ENCODE measurements around the gene GAREM2. TPM values are rescaled to one million over a fixed set of nuclear protein-coding genes. Genes with fewer than 3 reads are reported as not detected.

The GAREM2 gene
- total RNA-seq, 2 experiments from 2014 or later: not detected

GRCh38 chr2:26195040-26195984, 22.4 kb downstream of the GAREM2 start:
- H4K20me1 ChIP-seq (ENCODE audit: insufficient read depth, low read length): no peaks in the 10 kb centered on the region
- H3K36me3 ChIP-seq (ENCODE audit: insufficient read depth, low read length): peaks cover 98% of the 10 kb centered on the region
- peaks cover 11% of the 10 kb centered on the region for H3K4me1 ChIP-seq (ENCODE audit: insufficient read depth, low read length, poor library complexity, severe bottlenecking)
- BruUV-seq (replicated peaks): no TSS peak
- ChIA-PET CTCF (ENCODE audit: unreplicated experiment) (no interaction called here), POLR2A (interaction anchor here (0.6 kb wide), 2 partner anchors 32 to 44 kb away, joined by 3 to 5 read pairs; no protein-coding TSS in a partner anchor)
- H3K27ac ChIP-seq (ENCODE audit: low read depth, low read length, poor library complexity, severe bottlenecking): no peak overlapping the region
- no peak overlapping the region for H3K4me3 ChIP-seq (ENCODE audit: low read depth, low read length, poor library complexity, severe bottlenecking)
- TF ChIP-seq CTCF (conservative IDR thresholded peaks at IDR 0.05; ENCODE audit: low read length) (no peak), EZH2phosphoT487 (IDR thresholded peaks at IDR 0.05; ENCODE audit: borderline replicate concordance, low read depth, low read length) (no peak)
- no peak for DNase-seq (ENCODE audit: low spot score)
- no peak overlapping the region for H2AFZ ChIP-seq (ENCODE audit: low read length)
- no peaks in the 10 kb centered on the region for H3K79me2 ChIP-seq (ENCODE audit: insufficient read depth, low read depth, low read length)
- H3K9me3 ChIP-seq (ENCODE audit: low read length): no peaks in the 10 kb centered on the region
- H3K4me2 ChIP-seq (ENCODE audit: low read length): no peak overlapping the region
- H3K9me2 ChIP-seq (ENCODE audit: insufficient read depth, low read length): no peaks in the 10 kb centered on the region
- intact Hi-C loops (cut with micrococcal nuclease; ENCODE audit: unreplicated experiment): no loop called here

GRCh38 chr2:26196683-26197418, 24.0 kb downstream of the GAREM2 start:
- DNase-seq (ENCODE audit: low spot score): peak; percentile 42
- peak overlapping the region; percentile 4; the same call in 1 of the 2 replicates for H3K4me2 ChIP-seq (ENCODE audit: low read length)
- CTCF ChIA-PET (ENCODE audit: unreplicated experiment): interaction anchor here (0.6 kb wide), 1 partner anchor 16 kb away, joined by 4 read pairs; no protein-coding TSS in a partner anchor

More at GRCh38 chr2:26196683-26197418, 24.0 kb downstream of the GAREM2 start:
- peaks cover 96% of the 10 kb centered on the region for H3K36me3 ChIP-seq (ENCODE audit: insufficient read depth, low read length)
- H3K4me1 ChIP-seq (ENCODE audit: insufficient read depth, low read length, poor library complexity, severe bottlenecking): peaks cover 11% of the 10 kb centered on the region
- H3K4me3 ChIP-seq (ENCODE audit: low read depth, low read length, poor library complexity, severe bottlenecking): no peak overlapping the region
- no peaks in the 10 kb centered on the region for H3K9me2 ChIP-seq (ENCODE audit: insufficient read depth, low read length)
- BruUV-seq (replicated peaks): no TSS peak
- POLR2A ChIA-PET: no interaction called here
- H3K79me2 ChIP-seq (ENCODE audit: insufficient read depth, low read depth, low read length): no peaks in the 10 kb centered on the region
- H3K9me3 ChIP-seq (ENCODE audit: low read length): no peaks in the 10 kb centered on the region
- intact Hi-C loops (cut with micrococcal nuclease; ENCODE audit: unreplicated experiment): no loop called here
- TF ChIP-seq EZH2phosphoT487 (IDR thresholded peaks at IDR 0.05; ENCODE audit: borderline replicate concordance, low read depth, low read length) (no peak), CTCF (conservative IDR thresholded peaks at IDR 0.05; ENCODE audit: low read length) (no peak)
- no peak overlapping the region for H3K27ac ChIP-seq (ENCODE audit: low read depth, low read length, poor library complexity, severe bottlenecking)
- no peak overlapping the region for H2AFZ ChIP-seq (ENCODE audit: low read length)
- H4K20me1 ChIP-seq (ENCODE audit: insufficient read depth, low read length): no peaks in the 10 kb centered on the region
